GM12801 (cell line): Measurements from ENCODE around the gene COX15.

Experiments
- CTCF ChIP-seq: IDR thresholded peaks from one replicate; pipeline ENCODE4 v1.5.1; 2011; ENCODE audit warnings: control low read depth; ENCODE audit not compliant: insufficient read length; ENCODE audit errors: extremely low read depth

Gene COX15

GRCh38 chr10:99767901-99768300 is 36.0 kb upstream of the COX15 start:
- no peak for TF ChIP-seq CTCF

GRCh38 chr10:99766302-99766681 is 34.4 kb upstream of the COX15 start:
- no peak for TF ChIP-seq CTCF

GRCh38 chr10:99765672-99766301 is 33.9 kb upstream of the COX15 start:
- TF ChIP-seq CTCF, result no peak

GRCh38 chr10:99761365-99761764 is 29.4 kb upstream of the COX15 start:
- TF ChIP-seq CTCF, result no peak

- TF ChIP-seq CTCF, result no peak
Observed at GRCh38 chr10:99760321-99760720, 28.4 kb upstream of the COX15 start.

- no peak for TF ChIP-seq CTCF
Observed at GRCh38 chr10:99758211-99758891, 26.4 kb upstream of the COX15 start.

- TF ChIP-seq CTCF, result no peak
Observed at GRCh38 chr10:99756159-99756558, 24.2 kb upstream of the COX15 start.
